ENCODE measurements around the gene ZNRF2. TPM values are rescaled to one million over a fixed set of nuclear protein-coding genes. Genes with fewer than 3 reads are reported as not detected.

The ZNRF2 gene
- total RNA-seq, 1 experiment from 2014 or later = 22.1 TPM

GRCh38 chr7:30269490-30269889 lies 14.9 kb upstream of the ZNRF2 start:
- H3K4me1 ChIP-seq (ENCODE audit: control insufficient read depth, insufficient read depth, low read length) = no peaks in the 10 kb centered on the region
- no peaks in the 10 kb centered on the region for H3K9me3 ChIP-seq (ENCODE audit: control insufficient read depth, insufficient read depth, low read depth, low read length)
- H3K27ac ChIP-seq (ENCODE audit: low read length) = no peak overlapping the region
- no peak overlapping the region for H3K4me3 ChIP-seq (ENCODE audit: low read depth in 2 of 2, low read length in 2 of 2)
- CTCF ChIA-PET = interaction anchor here (0.8 kb wide), 1 partner anchor 9 kb away, joined by 4 read pairs; no protein-coding TSS in a partner anchor
- TF ChIP-seq TCF7L2 (IDR thresholded peaks at IDR 0.05; ENCODE audit: low read depth, low read length) (no peak), REST (IDR thresholded peaks at IDR 0.05; ENCODE audit: insufficient read depth in 1 of 2, low read depth in 2 of 2, low read length in 1 of 2) (no peak), SIN3A (IDR thresholded peaks at IDR 0.05; ENCODE audit: borderline replicate concordance, insufficient read depth, low read depth, low read length) (no peak), CTCF (IDR thresholded peaks at IDR 0.05) (no peak), POLR2AphosphoS5 (IDR thresholded peaks at IDR 0.05; ENCODE audit: low read depth, low read length) (no peak)
- intact Hi-C loops (cut with micrococcal nuclease; ENCODE audit: unreplicated experiment) = no loop called here
- DNase-seq (ENCODE audit: low read depth, low spot score) (no peak), ATAC-seq (no peak)
- POLR2A ChIA-PET = interaction anchor here (0.6 kb wide), 1 partner anchor 11 kb away, joined by 5 read pairs; no protein-coding TSS in a partner anchor
- no peaks in the 10 kb centered on the region for H3K36me3 ChIP-seq (ENCODE audit: control insufficient read depth, insufficient read depth, low read length)
- BruUV-seq (replicated peaks) = no TSS peak
- in situ Hi-C loops (cut with HindIII; ENCODE audit: low pct_unique_long_range_greater_than_20kb, low sequenced_read_pairs) = no loop called here
- H3K27me3 ChIP-seq (ENCODE audit: control insufficient read depth, insufficient read depth, low read length) = no peaks in the 10 kb centered on the region; the same call in 1 of the 2 replicates

GRCh38 chr7:30270921-30271320 lies 13.5 kb upstream of the ZNRF2 start:
- DNase-seq (ENCODE audit: low read depth, low spot score) = no peak
- no peak for ATAC-seq
- TF ChIP-seq REST (IDR thresholded peaks at IDR 0.05; ENCODE audit: insufficient read depth in 1 of 2, low read depth in 2 of 2, low read length in 1 of 2) (no peak), CTCF (IDR thresholded peaks at IDR 0.05) (no peak), POLR2AphosphoS5 (IDR thresholded peaks at IDR 0.05; ENCODE audit: low read depth, low read length) (no peak), TCF7L2 (IDR thresholded peaks at IDR 0.05; ENCODE audit: low read depth, low read length) (no peak), SIN3A (IDR thresholded peaks at IDR 0.05; ENCODE audit: borderline replicate concordance, insufficient read depth, low read depth, low read length) (no peak)
- BruUV-seq (replicated peaks) = no TSS peak
- in situ Hi-C loops (cut with HindIII; ENCODE audit: low pct_unique_long_range_greater_than_20kb, low sequenced_read_pairs) = no loop called here
- CTCF ChIA-PET = no interaction called here
- no peaks in the 10 kb centered on the region; the same call in 1 of the 2 replicates for H3K27me3 ChIP-seq (ENCODE audit: control insufficient read depth, insufficient read depth, low read length)
- no peaks in the 10 kb centered on the region for H3K4me1 ChIP-seq (ENCODE audit: control insufficient read depth, insufficient read depth, low read length)
- no peaks in the 10 kb centered on the region for H3K9me3 ChIP-seq (ENCODE audit: control insufficient read depth, insufficient read depth, low read depth, low read length)
- POLR2A ChIA-PET = no interaction called here
- no peaks in the 10 kb centered on the region for H3K36me3 ChIP-seq (ENCODE audit: control insufficient read depth, insufficient read depth, low read length)
- no peak overlapping the region for H3K27ac ChIP-seq (ENCODE audit: low read length)
- H3K4me3 ChIP-seq (ENCODE audit: low read depth in 2 of 2, low read length in 2 of 2) = no peak overlapping the region
- intact Hi-C loops (cut with micrococcal nuclease; ENCODE audit: unreplicated experiment) = no loop called here

Data from Panc1 (cell line).